Fibroblast of skin of abdomen (primary cell): ENCODE measurements around the gene ECEL1.

Source experiments
- DNase-seq: peaks from one replicate; pipeline ENCODE4 v3.0.0-alpha.2; 2013

ECEL1 gene

DNA sequence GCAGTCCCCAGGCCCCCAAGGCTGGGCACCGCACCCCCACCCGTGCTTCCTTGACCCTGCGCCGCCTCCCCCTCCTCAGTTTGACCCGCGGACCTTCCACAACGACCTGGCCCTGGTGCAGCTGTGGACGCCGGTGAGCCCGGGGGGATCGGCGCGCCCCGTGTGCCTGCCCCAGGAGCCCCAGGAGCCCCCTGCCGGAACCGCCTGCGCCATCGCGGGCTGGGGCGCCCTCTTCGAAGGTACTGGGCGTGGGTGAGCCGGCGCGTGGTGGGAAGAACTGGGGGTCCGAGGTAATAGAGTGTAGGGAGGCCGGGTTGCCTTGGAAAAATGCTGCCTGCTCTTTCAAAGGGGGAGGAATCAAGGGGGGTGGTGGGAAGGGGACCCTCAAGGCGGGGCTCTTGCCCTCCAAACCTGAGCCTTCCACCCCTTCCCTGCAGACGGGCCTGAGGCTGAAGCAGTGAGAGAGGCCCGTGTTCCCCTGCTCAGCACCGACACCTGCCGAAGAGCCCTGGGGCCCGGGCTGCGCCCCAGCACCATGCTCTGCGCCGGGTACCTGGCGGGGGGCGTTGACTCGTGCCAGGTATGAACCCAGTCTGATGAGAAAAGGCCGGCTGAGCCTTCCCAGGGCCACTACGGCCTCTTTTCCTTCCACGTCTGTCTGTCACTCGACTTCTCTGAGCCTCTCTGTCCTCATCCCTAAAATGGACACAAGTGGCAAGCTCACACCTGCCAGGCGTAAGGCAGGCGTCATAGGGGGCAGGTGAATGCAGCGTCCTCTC lies 35.2 kb upstream of the ECEL1 start:
- no peak for DNase-seq

DNA sequence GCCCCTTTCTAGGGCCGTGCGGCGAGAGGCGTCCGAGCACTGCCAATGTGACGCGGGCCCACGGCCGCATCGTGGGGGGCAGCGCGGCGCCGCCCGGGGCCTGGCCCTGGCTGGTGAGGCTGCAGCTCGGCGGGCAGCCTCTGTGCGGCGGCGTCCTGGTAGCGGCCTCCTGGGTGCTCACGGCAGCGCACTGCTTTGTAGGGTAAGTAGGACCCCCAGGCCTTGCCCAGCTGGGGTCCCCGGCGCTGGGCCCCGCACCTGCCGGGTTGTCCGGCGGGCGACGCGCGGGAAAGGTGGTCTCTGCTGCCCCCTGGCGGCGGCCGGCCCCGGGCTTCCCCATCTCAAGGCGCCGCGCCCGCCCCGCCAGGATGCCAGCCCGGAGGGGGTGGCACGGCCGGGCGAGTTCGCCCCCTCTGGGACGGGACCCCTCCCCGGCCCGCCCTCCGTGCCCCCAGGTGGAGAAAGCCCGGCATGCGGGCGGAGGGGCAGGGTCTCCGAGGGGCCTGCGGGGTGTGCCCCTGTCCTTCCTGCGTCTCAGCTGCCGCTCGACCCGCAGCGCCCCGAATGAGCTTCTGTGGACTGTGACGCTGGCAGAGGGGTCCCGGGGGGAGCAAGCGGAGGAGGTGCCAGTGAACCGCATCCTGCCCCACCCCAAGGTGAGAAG lies 34.5 kb upstream of the ECEL1 start:
- no peak for DNase-seq

DNA sequence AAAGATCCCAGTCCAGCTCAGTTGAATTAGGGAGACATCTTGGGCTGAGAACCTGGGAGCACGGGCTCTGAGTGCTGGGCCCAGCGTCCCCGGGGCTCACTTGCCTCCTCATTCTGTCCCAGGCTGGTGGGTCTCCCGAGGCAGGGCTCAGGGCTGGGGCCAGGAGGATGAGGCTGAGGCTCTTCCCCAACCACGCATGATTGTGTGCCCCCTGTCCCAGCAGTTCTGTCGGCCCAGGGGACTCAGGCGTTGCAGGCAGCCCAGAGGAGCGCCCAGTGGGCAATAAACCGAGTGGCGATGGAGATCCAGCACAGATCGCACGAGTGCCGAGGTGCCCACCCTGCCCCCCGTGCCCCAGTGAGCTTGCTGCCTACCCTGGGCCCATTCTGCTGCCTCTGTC lies 33.5 kb upstream of the ECEL1 start:
- DNase-seq = no peak

DNA sequence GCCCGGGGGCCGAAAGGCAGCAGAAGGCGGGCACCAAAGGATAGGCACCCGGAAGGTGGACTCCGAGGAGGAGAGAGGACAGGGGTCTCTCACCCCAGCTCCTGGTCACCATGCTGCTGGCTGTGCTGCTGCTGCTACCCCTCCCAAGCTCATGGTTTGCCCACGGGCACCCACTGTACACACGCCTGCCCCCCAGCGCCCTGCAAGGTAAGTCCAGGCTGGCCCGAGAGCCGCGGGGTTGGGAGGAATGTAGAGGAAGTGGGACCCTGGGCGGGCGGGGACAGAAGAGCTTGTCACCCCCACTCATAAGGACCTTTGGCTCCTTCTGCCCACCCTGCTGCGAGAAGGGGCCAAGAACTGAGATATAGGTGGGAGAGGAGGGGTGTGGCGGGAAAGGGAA lies 32.9 kb upstream of the ECEL1 start:
- DNase-seq = no peak

DNA sequence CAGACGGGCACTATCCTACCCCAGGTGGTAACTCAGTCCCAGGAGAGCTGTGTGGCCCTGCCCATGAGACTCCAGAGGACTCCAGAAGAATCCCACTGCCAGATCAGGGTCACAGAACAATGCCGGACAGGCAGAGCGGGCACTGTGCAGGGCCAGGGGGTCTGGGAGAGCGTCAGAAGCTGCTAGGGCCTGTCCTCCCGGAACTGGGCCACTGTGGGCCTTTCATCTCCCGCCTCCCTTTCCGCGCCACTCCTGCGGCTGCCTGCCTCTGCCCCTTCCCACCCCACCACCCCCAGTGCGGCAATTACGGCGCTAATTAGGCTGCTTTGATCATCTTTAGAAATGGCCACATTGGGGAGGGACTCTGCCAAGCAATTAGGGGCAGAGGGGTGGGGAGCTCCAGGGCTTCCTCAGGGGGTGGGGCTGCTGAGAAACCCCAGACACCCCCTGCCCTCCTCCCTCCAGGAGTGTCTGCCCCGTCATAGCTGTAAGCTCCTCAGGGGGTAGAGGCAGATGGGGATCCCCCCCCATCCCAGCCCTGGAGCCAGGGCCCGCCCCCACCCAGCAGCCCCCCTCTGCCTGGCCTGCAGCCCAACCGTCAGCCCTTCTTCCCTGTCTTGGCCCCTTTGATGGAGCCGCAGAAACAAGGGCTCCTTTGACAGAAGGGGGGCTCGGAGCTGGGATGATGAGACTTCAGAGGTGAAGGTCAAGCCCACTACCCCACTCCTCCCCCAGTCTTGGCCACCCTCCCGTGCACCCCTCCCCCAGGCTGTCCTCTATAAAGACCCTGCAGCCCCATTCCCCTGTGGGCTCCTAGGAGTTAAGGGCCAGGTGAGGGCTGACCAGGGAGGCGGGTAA lies 32.2 kb upstream of the ECEL1 start, which contains the start of gene PRSS56:
PRSS56 (plus strand) TSS at position 808 of the 858 bp plus-strand sequence. CDS start 211 bp downstream, outside the sequence.
- DNase-seq = no peak

DNA sequence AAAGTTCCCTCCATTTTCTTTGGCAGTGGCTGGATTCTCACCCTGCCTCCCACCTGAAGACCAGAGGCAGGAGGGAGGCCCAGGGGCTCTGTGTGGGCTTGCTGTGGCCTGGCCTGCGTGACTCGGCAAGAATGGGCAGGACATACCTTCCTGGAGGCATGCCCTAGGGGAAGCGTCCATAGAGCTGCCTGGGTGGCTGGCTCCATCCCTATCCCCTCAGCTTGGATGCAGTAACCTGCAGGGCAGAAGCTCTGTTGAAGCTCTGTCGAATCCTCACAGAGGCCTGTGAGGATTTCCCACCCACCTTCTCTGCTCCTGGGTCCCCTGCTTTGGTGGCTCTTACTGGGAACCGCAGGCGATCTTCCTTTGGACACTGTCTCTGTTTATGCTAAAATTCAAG lies 31.2 kb upstream of the ECEL1 start:
- DNase-seq = no peak

DNA sequence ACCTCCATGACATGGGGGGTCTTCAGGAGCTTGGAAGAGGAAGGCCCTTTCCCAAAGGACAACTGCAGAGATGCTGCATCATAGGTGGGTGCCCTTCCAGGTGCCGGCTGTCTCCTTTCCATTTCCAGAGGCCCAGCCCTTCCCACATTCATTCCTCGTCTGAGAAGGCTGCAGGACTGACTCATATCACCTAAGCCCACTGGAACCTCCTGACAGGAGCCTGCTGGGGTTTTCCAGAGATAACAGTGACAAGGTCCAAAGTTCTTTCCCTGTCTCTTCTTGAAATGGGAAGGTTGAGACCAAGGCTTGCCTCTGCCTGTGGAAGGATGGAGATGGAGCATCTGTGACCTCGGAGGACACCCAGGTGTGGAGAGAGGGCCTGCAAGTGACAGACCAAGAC lies 28.9 kb upstream of the ECEL1 start:
- DNase-seq = no peak

DNA sequence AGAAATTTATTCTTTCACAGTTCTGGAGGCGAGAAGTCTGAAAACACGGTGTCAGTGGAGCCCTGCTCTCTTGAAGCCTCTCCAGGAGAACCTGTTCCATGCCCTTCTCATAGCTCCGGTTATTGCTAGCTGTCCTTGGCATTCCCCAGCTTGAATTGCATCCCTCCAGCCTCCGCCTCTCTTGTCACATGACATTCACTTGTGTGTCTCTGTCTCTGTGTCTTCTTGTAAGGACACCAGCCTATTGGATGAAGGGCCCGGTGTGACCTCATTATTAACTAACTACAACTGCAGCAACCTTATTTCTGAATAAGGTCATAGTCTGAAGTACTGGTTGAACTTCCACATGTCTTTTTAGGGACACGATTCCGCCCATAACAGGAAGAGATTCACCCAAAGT lies 28.0 kb upstream of the ECEL1 start:
- no peak for DNase-seq

DNA sequence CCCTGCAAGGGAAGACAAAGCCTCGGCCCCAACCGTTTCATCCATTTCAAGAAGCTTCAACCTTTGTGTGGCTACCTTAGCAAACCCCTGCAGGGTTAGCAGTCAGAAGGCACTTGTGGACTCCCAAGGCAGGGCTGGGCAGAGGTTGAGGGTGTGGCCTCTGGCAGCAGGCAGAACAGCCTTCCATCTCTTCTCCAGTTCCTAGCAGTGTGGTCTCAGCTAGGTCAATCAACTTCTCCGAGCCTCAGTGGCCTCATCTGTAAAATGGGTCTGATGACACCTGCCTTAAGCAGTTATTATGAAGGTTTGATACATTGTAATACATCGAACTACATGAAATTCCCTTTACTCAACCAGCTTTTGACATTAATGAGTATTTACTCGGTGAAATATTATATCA lies 25.7 kb upstream of the ECEL1 start:
- no peak for DNase-seq

DNA sequence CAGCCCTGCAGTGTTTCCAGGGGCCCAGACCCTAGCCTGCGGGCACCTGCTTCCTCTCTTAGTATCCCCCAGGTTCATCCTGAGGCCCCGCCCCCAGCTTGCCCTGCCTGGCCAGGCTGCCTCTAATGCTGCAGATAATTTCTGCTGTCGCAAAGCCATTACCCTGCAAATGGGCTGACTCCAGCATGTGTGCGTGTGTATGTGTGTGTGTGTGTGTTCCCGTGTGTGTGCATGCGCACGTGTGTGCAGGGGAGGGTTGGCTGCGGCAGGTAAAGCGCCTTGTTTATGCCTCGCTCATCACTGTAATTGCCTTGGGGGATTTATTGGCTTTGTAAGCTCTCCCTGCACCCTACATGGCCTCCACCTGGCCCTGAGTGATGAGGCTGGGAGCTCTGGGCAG lies 25.0 kb upstream of the ECEL1 start:
- DNase-seq = no peak

DNA sequence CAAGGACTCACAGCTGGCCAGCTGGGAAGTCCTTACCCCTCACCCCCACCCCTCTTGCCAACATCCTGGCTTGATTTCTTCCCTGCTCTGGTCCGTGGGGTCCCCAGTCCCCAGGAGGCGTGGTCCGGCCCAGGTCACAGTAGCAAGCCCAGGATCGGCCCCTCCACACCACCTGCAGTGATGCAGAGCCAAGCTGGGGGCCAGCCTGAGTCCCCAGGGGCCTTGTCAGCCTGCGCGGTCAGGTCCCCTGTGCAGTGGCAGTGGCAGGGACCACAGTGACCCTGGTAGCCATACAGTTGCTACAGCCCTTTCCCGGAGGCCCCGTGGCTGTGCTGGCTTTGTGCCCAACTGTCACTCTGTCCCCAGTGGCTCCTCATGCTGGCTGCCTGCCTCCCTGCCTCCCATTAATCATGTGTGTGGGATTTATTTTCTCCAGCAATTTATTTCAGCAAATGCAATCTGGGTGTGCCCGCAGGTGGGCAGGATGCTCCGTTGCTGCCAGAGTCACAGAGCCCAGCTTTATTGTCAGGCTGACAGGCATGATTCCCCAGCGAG lies 23.8 kb upstream of the ECEL1 start:
- no peak for DNase-seq

DNA sequence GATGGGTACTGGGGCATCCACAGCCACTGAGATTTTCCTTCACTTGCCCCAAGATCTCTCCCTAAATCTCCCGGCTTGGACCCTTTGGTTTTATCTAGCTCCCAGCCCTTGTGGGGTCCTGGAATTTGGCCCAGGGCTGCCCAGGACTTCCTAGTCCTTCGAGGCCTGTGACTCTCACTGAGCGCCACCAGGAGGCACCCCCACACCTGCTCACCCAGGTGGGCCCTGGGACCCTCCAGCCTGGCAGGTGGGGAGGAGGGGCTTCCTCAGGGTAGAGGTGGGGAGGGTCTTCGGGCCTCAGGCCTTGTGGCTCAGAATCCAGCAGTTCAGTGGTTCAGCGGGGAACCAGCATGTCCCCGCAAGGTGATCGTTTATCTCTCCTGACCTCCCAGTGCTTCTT lies 20.6 kb upstream of the ECEL1 start:
- DNase-seq = no peak

DNA sequence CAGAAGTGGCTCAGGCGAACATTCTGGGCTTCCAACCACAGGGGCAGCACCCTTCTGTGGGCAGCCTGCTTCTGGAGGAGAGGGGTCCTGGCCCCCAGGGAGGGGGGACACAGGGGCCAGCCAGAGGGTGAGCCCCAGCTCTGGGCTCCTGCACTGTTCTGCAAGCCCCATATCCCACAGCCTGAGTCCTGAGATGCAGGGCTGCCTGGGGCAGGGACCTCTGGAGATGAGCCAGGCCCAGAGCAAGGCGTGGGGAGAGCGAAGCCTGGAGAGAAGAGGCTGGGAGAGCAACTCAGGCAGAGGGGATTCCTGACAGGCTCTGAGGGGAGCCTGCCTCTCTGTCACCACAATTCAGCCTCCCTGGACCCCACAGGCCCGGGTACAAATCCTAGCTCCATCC lies 19.1 kb upstream of the ECEL1 start:
- DNase-seq = no peak

DNA sequence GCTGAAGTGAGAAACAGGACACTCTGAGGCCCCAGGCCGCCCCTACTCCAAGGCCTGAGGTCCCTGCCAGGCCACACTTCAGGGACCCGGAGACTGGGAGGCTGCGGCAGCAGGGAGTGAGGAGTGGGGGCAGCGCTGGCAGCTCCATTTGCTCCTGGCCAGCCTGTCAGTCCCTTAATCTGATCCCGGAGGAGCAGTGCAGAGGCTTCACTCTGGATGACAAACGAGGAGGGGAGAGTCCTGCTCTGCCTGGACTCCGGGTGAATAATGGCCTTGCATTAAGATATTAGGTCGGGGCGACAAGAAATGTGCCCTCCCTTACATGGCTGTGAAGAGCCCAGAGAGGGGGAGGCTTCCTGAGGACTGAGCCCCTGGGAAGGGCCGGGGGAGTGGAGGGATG lies 18.2 kb upstream of the ECEL1 start:
- DNase-seq = no peak

DNA sequence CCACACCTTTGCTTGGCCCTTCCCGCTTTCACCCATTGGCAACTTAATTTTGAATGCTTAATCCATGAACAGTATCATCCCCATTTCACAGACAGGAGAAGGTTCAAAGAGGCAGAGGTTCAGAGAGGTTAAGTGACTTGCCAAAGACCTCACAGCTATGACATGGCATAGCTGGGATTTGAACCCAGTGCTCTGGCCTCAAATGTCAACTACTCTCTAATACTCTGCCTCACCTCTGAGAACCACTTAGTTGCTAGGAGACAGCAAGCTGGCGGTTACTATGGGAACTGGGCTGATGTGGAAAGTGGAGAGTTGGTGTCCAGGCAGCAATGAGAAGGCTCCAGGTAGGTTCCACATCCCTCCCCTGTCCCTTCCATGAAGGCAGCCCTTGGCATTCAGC lies 16.8 kb upstream of the ECEL1 start:
- no peak for DNase-seq

DNA sequence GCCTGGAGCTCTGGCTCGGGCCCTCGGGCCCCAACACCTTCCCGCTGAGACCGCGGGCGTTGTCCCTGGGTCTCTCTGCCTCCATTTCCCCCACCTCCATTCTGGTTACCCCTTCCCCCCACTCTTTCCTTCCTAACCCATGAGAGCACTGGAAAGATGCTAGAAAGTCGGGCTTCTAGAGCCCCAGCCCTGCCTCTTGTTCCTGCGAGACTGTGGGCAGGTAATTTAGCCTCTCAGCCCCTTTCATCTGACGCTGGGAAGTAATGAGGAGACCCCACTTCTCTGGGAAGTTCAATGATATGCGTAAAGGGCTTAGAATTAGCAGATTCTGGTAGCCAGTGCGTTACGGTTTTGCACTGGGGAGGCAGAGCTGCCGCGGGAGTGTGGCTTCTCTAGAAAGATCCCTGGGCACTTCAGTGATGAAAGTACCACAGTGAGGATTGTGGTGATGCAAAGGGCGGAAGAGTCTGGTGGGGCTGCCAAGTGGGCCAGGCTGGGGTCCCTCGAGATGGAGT lies 16.2 kb upstream of the ECEL1 start:
- DNase-seq = no peak

DNA sequence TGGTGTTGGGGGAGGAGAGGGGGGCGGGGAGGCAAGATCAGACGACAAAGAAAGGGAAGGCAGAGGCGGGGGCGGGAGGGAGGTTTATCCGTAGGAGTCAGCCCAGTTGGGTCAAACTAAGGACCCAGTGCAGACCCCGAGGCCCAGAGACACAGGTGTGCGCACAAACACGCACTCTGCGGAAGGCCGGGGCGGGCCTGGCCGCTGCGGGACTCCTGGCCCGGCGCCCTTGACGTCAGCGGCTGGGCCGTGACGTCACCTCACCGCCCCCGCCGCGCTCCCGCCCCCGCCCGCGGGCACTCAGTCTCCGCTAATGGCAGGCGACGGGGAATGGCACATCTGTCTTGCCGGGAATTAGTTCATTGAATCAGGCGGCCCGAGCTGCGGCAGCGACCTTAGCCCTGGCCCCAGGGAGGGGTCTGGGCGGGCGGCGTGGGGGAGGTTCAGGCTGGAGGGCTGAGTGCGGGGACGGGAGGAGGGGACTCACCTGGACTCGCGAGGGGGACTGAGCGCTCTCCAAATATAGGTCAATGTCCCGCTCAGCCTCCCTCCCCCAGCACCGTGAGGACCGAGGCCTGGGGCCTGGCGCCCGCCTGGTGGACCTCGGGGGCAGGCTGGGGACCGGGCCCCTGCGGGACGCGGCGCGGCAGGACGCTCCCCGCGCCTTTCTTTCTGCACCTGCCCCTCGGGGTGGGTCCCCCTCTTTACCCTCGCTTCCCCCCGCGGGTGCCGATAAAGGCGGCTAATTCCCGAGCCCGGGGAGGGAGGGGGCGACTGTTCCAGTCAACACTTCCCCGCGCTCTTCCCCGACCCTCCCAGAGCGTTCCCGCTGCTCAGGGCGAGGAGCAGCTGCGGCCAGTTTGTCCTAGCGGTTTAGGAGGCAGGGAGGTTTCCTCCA lies 15.5 kb upstream of the ECEL1 start:
- no peak for DNase-seq

DNA sequence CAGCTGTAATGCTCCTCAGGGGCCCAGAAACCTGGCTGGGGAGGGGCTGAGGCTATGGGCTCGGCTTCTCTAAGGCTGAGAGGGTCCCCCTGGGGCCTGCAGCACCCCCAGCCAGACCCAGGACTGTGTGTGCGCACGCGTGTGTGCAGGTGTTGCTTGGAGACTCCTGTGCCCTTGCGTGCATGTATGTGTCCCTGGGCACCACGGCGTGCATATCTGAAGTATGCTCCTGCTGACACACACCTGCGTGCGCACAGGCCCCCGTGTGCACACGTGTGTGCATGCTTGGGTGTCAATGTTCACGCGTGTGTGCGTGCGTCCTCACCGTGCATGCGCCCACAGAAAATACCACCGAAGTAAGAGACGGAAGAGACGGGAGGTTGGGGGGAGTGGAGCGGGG lies 14.9 kb upstream of the ECEL1 start:
- no peak for DNase-seq

DNA sequence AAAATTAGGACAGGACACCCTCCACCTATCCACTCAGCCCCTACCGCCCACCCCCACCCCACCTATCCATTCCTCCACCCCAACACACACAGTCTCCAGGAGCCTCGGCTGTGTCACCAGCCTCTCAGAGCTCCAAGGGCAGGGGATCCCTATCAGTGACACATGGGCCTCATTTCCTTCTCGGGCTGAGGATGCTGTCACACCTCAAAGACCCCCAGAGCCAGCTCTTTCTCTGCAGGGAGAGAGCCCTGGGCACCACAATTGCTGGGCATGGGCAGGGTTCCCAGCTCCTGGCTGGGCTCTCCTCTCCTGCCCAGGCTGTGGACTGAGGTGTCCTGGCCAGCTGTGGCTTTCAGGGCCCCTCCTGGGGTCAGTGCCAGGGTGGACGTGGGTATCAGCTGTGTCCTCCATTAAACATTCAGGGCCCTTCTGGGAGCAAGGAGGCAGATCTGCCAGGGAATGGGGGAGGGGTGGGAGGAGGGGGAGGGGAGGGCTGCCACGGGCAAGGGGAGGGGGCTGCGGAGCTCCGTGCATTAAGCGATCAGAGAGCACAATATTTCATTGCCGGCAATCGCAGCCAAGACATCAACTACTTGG lies 14.3 kb upstream of the ECEL1 start:
- DNase-seq = no peak

DNA sequence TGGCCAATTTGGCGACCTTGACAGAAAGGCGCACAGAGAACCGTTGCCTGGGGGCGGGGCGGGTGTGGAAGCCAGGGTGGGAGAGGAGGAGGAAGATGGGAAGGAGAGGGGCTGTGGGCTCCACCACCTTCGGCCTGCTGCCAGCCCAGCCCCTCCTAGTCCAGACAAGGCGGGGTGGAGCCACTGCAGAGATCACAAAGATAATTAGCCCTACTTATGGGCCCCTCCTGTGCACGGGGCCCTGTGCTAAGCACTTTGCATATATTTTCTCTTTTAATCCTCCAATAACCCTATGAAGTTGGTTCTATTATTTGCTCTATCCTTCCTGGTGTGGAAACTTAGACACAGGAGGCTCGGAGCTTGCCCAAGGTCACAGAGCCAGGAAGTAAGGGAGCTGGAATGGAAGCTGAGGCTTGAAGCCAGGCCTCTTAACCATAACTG lies 13.7 kb upstream of the ECEL1 start:
- no peak for DNase-seq

DNA sequence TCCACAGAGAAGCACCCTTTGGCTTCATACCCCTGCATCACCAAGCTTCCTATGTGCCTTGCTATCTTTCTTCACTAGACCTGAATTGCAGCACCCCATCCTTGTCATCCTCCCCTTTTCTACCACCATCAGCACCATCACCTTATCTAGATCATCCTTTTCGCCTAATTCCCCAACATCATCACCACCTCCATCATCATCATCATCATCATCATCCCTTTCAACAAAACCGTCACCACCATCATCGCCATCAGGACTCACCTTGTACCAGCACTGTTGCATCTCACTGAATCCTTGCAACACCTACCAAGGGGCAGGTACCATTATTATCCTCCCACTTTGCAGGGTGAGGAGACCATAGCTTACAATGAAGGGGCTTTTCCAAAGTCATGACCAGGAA lies 10.8 kb upstream of the ECEL1 start:
- DNase-seq = no peak
